ENCODE results near the gene IPO7.
A peak's percentile ranks its signal among the peaks of the same experiment; 100 is the strongest.
"Not testable (repeated sequence)": the region's sequence is repeated elsewhere in the genome, so short reads cannot be mapped to it uniquely, and the experiment has no call there.

Gene IPO7

GRCh38 chr11:9384535-9385326 lies at the start of gene IPO7:
TSS of gene IPO7 (plus strand) at chr11:9384652. CDS start at chr11:9384764, 112 bp downstream.
- DNase-seq = peak; percentile 93

GRCh38 chr11:9341638-9342178 lies 42.7 kb upstream of the IPO7 start:
- no peak for DNase-seq

GRCh38 chr11:9344061-9344680 lies 40.3 kb upstream of the IPO7 start:
- DNase-seq = no peak

- DNase-seq = no peak
Measured at GRCh38 chr11:9347100-9347499, 37.4 kb upstream of the IPO7 start.

- not testable (repeated sequence) for DNase-seq
Measured at GRCh38 chr11:9347779-9348178, 36.7 kb upstream of the IPO7 start.

GRCh38 chr11:9351321-9351881 lies 33.1 kb upstream of the IPO7 start:
- DNase-seq = no peak

- DNase-seq = no peak
Measured at GRCh38 chr11:9357041-9357440, 27.4 kb upstream of the IPO7 start.

- DNase-seq = not testable (repeated sequence)
Measured at GRCh38 chr11:9360862-9361622, 23.4 kb upstream of the IPO7 start.

- no peak for DNase-seq
Measured at GRCh38 chr11:9362393-9362863, 22.0 kb upstream of the IPO7 start.

GRCh38 chr11:9363954-9364912 lies 20.2 kb upstream of the IPO7 start:
- peak; percentile 99 for DNase-seq

- no peak for DNase-seq
Measured at GRCh38 chr11:9367551-9367950, 16.9 kb upstream of the IPO7 start.

GRCh38 chr11:9377036-9377435 lies 7.4 kb upstream of the IPO7 start:
- no peak for DNase-seq

- DNase-seq = no peak
Measured at GRCh38 chr11:9379041-9379440, 5.4 kb upstream of the IPO7 start.

GRCh38 chr11:9380773-9381172 lies 3.7 kb upstream of the IPO7 start:
- no peak for DNase-seq

GRCh38 chr11:9385327-9385899 lies 961 bp downstream of the IPO7 start:
- DNase-seq = no peak

GRCh38 chr11:9386086-9386485 lies 1.6 kb downstream of the IPO7 start:
- no peak for DNase-seq

- DNase-seq = no peak
Measured at GRCh38 chr11:9386901-9387300, 2.4 kb downstream of the IPO7 start.

- DNase-seq = no peak
Measured at GRCh38 chr11:9396310-9396709, 11.9 kb downstream of the IPO7 start.

GRCh38 chr11:9396752-9397151 lies 12.3 kb downstream of the IPO7 start:
- DNase-seq = no peak

GRCh38 chr11:9397746-9398680 lies 13.6 kb downstream of the IPO7 start:
- no peak for DNase-seq

Measured in HCEC 1CT (cell line).